ENCODE measurements around the gene DYRK4.

DNA sequence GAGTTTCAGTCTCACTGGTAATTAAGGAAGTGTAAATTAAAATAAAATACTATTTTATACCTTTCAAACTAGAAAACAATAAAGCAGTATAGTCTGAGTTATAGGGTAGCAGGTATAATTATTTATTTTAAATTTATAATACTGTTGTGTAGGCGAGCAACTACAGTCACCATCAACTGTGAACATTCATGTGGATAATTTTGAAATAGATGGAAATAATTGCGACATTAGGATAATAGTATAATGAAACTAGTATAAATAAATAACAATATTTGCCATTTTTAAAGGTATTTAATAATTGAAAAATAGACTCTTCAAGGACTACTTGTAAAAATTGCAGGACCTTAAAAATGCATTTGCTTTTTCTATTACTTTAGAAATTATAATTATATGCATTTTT lies 3.8 kb upstream of the DYRK4 start:
- no peak for TF ChIP-seq GATA3 (IDR thresholded peaks at IDR 0.05; ENCODE audit: low read depth, low read length)
- TF ChIP-seq GATA2 (IDR thresholded peaks at IDR 0.05; ENCODE audit: low read depth, low read length) = no peak

Data from SH-SY5Y (cell line).